Activated T-cell treated with anti-CD3 and anti-CD28 coated beads for 1 hour (primary cell): ENCODE measurements around the gene GABBR1.

ENCODE experiments used
- DNase-seq: peaks from one replicate; pipeline ENCODE4 v3.0.0-alpha.2; 2020; ENCODE audit warnings: low read depth

The GABBR1 gene

DNA sequence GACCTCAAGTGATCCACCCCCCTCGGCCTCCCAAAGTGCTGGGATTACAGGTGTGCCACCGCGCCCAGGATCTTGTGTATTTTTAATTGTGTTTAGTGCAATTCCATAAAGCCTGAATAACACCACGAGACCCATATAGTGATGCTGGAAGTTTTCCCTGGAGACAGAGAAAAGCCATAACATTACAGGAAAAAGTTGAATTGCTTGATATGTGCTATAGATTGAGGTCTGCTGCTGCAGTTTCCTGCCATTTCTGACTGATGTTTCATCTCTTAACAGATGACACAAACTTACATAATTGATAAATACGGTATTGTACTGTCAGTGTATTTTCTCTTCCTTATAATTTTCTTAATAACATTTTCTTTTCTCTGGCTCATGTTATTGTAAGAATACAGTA, 66.1 kb downstream of the GABBR1 start:
- DNase-seq = no peak

DNA sequence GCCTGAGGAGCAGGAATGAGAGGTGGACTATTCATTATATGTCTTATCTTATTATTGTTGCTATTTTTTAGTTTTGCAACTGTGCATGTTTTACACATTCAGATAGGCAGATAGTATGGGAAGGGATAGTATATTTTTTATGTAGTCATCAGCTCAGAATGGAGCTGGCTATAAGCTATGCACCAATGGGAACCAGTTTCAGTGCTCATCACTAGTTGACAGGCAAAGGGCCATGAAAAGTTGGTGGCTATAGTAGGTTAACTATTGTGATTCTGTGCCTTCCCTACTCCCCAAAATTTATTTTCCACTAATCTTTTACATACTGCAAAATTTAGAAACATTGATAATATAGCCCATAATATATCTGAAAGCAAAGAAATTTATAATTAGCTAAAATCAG, 68.1 kb downstream of the GABBR1 start:
- DNase-seq = no peak

DNA sequence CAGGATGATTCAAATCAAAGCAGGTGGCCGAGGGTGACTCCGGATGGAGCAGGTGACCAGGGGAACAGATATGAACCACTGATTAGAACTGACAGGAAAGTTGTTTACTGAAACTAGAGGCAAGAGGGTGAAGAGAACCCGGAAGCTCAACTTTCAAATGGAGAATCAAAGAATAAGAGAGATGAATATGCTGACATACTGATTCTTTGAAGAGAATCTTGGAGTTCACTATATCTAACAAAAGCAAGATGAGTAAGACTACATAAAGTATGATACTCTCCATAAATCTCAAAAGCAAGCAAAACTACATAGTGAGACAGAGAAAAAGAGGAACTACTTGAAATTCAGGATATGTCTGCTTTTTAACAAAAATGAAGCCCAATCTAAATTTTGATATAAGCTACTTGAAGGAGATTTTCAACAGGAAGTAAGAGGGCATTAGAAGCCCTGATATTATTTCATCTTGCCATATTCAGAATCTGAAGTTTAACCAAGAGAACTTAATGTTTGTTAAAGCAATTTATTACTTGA, 69.5 kb downstream of the GABBR1 start:
- DNase-seq = no peak

DNA sequence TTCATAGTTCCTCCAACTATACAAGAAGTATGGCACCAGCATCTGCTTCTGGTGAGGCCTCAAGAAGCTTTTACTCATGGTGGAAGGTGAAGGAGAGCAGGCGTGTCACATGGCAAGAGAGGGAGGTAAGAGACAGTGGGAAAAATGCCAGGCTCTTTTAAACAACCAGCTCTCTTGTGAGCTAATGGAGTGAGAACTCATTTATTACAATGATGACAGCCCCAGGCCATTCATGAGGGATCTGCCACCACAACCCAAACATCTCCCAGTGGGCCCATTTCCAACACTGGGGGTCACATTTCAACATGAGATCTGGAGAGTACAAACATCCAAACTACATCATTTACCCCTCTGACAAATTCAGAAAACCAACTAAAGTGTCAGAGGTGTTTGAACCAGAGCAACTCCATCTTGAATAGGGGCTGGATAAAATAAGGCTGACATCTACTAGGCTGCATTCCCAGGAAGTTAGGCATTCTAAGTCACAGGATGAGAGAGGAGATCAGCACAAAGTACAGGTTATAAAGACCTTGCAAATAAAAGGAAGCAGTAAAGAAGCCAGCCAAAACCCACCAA, 71.3 kb downstream of the GABBR1 start:
- DNase-seq = no peak

DNA sequence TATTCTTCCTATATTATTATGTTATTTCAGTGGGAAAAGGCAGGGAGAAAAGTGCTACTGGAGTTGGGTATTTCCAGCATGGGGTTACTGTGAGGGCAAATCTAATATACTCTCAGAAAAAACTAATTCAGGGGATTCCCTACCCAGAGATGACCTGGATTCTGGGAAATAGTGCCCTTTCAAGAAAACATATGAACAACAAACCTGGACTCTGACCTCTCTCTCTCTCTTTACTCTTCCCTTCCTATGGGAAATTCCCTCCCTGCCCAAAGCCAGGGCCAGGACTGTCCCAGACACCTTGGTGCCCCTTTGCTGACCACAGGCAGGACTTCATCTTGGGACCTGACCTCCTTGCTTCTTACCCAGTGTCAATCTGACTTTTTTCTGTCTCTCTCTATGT, 71.9 kb downstream of the GABBR1 start:
- DNase-seq = no peak

DNA sequence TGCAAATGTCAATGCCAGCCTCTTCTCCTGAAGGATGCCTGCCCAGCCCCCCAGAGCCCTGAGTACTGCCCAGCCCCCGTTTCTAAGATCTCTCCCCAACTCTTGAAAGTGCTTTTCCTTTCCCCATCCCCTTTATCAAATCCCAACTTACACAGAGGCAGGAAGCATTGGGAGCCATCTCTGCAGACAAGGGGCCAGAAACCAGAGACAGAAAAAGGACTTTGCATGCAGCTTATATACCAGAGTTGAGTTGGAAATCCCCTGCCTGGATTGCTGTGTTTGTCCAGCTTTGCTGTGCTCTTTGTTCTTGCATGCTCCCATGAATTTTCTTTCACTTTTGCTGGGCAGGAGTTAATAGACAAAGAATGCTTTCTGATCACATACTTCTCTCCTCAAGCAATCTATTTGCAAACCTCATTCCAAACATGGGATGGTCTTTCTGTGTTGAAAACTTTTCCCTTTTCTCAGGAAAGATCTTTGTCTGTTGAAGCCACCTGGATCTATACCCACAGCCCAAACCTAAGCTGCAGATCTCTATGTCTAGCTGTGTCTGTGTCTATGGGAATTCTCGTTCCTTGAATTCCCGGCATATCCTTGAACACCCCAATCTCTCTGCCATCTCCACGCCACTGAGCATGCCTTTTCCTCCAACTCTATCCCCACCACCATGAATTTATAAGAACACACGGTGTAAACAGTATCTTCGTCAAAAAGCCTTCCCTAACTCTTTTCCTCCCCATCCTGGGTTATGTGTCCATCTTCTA, 73.3 kb downstream of the GABBR1 start, which contains the start of gene UBD:
TSS of gene UBD (minus strand) at position 209 of the 764 bp plus-strand sequence. CDS start at position 178, 31 bp downstream.
- DNase-seq = no peak

DNA sequence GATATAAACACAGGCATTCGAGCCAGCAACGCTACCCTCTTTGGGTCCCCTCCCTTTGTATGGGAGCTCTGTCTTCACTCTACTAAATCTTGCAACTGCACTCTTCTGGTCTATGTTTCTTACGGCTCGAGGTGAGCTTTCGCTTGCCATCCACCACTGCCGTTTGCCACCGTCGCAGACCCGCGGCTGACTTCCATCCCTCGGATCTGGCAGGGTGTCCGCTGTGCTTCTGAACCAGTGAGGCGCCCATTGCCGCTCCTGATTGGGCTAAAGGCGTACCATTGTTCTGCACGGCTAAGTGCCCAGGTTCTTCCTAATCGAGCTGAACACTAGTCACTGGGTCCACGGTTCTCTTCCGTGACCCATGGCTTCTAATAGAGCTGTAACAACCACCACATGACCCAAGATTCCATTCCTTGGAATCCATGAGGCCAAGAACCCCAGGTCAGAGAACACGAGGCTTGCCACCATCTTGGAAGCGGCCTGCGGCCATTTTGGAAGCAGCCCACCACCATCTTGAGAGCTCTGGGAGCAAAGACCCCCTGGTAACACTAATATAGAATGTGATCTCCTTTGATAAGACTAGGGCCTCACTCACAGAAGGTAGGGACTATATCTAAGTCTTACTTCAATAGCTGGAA, 74.4 kb downstream of the GABBR1 start:
- no peak for DNase-seq

DNA sequence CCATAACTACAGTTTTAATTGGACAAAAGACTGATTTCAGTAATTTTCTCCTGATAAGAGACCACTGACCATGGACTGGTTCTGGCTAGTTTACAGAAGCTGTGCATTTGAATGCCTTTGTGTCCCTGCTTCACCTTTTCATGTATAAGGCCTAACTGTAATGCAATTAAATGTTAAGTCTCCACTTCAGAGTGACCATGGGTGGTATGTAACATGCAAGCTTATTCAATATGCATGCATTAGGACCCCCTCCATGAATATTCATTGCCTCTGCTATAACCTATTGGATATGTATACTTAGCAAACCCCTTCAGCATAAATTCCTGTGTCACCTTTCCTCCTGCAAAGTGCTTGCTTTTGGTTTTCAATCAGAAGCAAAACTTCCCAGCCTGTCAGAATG, 75.7 kb downstream of the GABBR1 start:
- DNase-seq = no peak

DNA sequence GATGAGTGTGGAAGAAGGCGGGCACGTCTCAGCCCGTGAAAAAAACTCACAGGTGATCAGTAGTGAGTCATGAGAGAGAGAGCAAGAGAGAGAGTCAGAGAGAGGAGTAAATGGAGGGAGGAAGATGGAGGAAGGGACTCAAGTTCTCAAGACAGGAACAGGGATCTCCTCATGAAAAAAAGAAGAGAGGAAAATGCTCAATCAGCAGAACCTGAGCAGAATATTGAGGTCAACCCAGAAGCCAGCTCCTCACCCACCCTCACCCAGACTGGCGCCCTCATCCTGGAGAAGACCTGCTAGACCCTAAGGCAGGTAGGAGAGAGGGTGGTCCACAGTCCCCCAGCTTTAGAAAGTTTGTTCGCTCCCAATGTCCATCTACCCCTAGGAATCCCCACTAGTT, 78.2 kb downstream of the GABBR1 start:
- no peak for DNase-seq

DNA sequence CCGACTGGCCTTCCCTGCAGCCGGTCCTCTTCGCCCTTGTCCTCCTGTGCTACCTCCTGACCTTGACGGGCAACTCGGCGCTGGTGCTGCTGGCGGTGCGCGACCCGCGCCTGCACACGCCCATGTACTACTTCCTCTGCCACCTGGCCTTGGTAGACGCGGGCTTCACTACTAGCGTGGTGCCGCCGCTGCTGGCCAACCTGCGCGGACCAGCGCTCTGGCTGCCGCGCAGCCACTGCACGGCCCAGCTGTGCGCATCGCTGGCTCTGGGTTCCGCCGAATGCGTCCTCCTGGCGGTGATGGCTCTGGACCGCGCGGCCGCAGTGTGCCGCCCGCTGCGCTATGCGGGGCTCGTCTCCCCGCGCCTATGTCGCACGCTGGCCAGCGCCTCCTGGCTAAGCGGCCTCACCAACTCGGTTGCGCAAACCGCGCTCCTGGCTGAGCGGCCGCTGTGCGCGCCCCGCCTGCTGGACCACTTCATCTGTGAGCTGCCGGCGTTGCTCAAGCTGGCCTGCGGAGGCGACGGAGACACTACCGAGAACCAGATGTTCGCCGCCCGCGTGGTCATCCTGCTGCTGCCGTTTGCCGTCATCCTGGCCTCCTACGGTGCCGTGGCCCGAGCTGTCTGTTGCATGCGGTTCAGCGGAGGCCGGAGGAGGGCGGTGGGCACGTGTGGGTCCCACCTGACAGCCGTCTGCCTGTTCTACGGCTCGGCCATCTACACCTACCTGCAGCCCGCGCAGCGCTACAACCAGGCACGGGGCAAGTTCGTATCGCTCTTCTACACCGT, 79.5 kb downstream of the GABBR1 start:
- no peak for DNase-seq

DNA sequence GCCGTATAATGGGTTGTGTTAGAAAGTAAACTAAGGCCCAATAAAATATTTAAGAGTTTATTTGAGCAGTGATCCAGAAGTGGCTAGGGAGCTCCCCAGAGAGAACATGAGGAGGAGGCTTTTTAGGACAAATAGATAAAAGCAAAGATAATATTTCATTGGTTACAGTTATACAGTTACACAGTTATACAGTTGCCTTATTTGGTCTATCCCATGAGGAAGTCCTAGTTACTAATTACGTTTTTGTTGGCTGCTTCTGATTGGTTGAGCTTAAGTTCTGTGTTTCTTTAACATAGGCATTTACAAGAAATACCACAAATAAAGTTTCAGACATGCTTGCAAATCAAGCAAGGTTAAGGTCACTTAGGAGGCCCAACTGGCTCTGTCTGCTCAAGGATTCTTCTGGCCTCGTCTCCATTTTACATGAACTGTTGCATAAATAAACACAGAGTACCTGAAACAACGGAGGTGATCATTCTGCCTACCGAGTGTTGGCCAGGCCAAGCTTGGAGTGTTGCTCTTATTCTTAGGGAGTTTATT, 80.4 kb downstream of the GABBR1 start:
- no peak for DNase-seq

DNA sequence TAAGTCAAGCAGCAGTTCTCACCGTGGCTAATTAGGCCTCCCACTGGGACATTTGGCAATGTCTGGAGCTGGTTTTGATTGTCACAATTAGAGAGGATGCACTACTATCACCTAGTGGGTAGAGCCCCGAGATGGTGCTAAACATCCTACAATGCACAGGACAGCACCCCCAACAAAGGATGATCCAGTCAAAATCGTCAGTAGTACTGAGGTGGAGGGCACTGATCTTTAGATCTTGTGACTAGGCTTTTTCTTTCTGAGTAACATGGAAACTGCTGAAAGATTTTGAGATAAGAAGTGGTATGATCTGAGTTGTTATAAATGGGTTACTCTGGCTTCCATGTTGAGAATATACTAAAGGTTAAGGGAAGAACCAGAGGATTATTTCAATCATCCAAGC, 85.4 kb downstream of the GABBR1 start:
- no peak for DNase-seq

DNA sequence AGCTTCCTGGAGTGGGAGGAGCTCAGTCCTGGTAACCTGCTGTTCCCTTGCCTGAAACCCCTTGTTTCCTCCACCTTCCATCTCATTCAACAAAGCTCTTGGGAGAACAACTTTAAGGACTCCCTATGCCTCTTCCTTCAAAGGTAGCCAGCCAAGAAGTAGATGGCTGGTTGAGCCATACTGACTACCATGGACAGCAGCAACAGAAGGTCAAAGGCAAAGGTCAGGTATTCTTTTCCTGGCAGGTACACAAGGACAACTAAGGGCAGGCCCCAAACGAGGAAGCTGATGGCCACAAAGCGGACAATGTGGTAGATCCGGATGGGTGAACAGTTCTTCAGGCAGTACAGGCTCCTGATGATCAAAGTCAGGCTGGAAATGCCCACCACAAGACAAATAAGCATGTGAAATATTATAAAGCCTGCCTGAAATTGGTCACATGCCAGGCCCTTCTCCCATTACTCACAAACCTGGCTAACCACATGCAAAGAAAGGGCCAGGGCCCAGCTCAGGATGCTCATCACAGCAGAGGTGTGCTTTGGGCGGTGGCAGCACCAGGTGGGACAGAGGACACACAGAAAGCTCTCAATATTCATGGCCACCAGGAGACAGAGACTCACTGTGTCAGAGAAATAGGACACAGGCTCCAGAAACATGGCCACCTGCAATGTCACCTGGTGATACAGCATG, 95.1 kb downstream of the GABBR1 start:
- no peak for DNase-seq

DNA sequence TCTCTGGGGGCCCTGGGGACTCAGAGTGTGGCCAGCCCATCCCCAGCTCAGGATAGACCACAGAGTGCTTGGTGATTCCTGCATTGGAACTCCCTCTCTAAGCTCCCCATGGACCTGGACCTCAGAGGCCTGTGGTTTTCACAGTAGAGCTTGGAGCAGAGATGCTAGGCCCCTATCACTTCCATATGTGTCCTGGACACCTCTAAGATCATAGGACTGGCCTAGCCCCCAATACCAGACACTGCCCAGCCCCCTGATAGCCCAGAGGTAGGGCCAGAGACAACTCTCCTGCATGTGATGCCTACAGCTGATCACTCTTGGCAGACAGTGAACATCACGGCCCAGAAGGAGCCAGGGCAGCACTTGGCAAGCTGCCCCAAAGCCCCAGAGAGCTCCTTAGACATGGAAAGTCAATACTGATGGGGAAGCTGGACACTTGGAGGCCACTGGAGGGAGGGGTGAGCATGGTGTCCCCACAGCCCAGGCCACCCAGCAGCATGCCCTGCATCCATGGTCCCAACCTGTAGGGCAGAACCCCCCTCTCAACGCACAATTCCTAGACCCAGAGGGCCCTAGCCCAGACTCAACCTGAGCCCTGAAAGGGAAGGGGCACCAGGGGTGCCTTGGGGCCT, 100.5 kb downstream of the GABBR1 start:
- DNase-seq = no peak

DNA sequence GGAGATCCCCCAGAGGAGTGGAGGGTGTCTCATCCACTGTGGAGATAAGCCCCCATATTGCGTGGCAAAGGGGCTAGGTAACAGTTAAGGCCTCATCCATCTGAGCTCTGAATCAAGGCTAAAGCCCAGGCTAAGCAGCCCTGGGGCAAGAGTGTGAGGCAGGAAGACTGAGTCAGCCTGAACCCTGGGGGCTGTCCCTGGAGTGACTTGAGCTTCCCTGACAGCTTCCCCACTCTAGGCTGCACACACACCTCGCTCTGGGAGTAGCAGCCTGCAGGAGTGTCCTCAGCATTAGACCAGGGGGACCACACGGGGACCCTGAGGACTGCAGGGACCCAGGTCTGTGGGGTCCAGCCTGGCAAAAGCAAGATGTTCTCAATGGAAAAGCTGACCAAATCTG, 101.3 kb downstream of the GABBR1 start:
- DNase-seq = no peak

DNA sequence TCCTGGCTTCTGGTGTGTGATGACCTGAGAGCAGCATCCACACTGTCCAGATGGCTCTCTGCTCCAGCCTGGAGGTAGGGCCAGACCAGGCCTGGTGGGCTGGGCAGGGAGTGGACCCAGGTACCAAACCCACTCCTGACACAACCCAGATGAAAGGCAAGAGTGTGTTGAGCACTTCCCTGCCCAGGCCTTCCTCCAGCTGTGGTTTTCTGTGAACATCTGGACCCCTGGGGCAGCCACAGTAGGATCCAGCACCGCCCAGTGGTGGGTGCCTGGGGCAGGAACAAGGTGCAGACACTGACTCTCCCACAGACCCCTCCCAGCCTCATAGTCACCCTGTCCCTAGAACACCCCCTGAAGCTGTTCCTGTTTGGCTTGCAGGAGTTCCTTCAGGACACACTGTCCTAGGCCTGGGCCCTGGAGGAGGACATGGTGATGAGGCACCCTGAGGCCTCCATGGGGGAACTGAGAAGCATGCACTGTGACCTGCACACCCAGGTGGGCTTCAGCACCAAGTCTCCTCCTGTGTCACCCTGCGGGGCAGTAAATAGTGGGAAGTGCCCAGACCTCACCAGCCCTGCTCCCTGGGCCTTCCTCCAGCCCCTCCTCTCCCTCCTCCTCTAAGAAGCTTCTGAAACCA, 102.2 kb downstream of the GABBR1 start:
- DNase-seq = no peak

DNA sequence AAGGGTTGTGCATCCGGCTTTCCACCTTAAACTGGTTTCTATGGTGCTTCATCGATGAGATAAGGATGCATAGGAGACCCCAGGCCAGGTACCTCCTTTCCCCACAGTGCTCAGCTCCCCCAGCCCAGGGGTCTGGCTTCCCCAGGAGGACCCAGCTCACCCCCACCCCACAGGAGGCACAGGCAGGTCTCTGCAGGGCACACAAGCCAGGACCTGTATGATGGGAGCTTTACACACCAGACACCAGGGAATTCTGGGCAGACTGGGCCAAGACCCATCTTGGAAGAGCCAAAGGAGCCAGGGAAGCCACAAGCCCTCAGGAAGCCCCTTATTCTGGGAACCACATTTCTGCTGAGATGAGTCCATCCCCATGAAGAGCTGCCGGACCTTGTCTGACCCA, 103.0 kb downstream of the GABBR1 start:
- DNase-seq = no peak

DNA sequence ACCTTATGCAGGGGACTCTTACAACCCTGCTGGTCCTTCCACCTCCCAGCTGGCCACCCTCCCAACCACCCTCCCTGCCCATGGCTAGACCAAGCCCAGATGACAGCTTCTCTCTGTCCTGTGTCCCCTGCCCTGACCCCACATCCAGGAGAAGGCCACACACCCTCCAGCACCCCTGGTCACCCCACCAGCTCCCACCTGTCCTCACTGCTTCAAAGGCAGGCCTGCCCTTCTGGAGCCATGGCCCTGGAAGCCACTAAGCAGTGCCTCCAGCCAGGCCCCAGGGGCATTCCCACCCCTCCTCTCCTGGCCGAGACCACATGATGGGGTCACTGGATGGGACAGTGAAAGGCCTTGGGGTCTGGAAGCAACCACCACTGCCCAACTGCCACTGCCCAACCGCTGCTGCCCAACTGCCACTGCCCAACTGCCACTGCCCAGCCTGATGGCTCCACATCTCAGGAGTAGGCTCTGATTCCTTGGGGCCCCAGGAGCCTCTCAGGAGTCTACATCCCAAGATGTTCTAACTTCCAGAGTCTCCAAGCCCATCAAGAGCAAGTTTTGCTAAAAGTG, 103.9 kb downstream of the GABBR1 start:
- DNase-seq = no peak

DNA sequence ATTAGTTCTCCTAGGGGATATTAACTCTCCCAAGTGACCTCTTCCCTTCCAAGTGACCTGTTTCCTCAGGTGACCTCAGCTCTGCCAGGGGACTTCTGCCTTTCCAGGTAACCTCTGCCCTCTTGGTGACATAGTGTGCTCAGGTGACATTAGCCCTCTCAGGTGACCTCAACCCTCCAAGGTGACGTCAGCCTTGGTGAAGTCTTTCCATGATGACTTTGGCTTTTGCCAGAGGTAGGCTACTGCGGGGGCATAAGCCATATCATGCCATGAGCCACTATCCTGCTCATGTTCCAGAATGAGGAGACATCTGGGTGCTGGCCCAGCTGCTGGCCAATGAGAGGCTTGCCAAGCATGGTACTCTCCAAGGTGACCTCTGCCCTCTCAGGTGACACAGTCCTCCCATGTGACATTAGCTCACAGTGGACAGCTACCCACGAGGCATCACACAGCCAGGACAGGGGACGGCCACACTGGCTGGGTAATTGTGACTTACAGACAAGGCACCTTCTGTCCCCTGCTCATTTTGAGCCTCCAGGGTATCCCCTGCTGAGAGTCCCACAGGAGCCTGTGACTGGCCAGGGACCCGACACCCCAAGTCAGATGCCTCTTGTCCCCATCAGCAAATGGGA, 104.6 kb downstream of the GABBR1 start:
- no peak for DNase-seq

DNA sequence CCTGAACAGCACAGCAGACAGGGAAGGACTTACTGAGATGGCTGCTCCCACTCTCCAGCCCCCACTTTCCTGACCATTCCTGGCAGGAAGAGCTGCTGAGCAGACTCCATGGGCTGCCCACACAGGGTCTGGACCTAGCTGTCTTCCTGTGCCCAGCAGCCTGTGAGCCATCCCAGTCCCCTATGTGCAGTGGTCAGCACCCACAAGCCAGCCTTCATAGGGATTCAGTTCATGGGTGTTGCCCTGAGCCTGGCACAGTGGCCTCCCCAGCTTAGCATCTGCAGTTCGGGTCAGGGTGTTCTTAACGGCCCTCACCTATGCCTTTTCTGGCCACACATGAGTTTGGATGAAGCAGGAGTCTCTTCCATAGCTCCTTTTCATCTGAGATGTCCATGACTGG, 105.4 kb downstream of the GABBR1 start:
- no peak for DNase-seq
